ENCODE measurements around the gene TMEFF2.

TMEFF2 gene

DNA sequence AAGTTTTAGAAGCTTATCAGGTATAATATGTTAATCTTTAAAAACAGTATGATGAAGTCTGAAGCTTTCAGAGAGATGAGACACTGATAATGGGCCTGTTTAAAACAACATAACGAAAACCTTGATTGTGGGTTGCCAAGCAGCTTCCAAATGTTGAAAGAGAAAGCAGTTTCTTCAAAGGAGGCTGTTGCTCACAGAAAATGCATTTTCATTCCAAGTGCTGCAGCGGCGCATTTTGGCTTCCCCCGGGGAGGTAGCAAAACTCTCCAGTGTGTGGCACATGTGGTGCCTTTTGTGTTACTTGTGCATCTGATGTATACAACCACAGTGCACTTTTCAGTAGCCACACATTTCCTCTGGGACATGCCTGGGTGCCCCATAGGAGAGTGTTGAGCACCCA is 66.1 kb downstream of the TMEFF2 start:
- Histone ChIP-seq H3K9me3 (ENCODE audit: insufficient read depth, low read length) (no peaks in the 10 kb centered on the region), H3K36me3 (ENCODE audit: insufficient read depth, insufficient read length, low read length) (no peaks in the 10 kb centered on the region), H3K27me3 (ENCODE audit: insufficient read depth, insufficient read length) (no peaks in the 10 kb centered on the region), H3K4me3 (ENCODE audit: insufficient read length, low read depth) (no peak overlapping the region), H3K9ac (ENCODE audit: insufficient read length, low read depth) (no peak overlapping the region), H3K4me1 (ENCODE audit: insufficient read depth, insufficient read length) (no peaks in the 10 kb centered on the region)
- DNase-seq (ENCODE audit: low read depth, low spot score): no peak
- TF ChIP-seq ZNF274 (IDR thresholded peaks at IDR 0.05; ENCODE audit: low read depth, low read length) (no peak), SUZ12 (IDR thresholded peaks at IDR 0.05; ENCODE audit: extremely low read depth, insufficient read depth, insufficient read length) (no peak), YY1 (IDR thresholded peaks at IDR 0.05; ENCODE audit: insufficient read depth, insufficient read length) (no peak)

- no peak overlapping the region for H3K4me3 ChIP-seq (ENCODE audit: insufficient read length, low read depth)
- H3K9me3 ChIP-seq (ENCODE audit: insufficient read depth, low read length): no peaks in the 10 kb centered on the region
- no peaks in the 10 kb centered on the region for H3K36me3 ChIP-seq (ENCODE audit: insufficient read depth, insufficient read length, low read length)
- DNase-seq (ENCODE audit: low read depth, low spot score): no peak
- H3K27me3 ChIP-seq (ENCODE audit: insufficient read depth, insufficient read length): no peaks in the 10 kb centered on the region
- H3K4me1 ChIP-seq (ENCODE audit: insufficient read depth, insufficient read length): no peaks in the 10 kb centered on the region
- TF ChIP-seq YY1 (IDR thresholded peaks at IDR 0.05; ENCODE audit: insufficient read depth, insufficient read length) (no peak), SUZ12 (IDR thresholded peaks at IDR 0.05; ENCODE audit: extremely low read depth, insufficient read depth, insufficient read length) (no peak), ZNF274 (IDR thresholded peaks at IDR 0.05; ENCODE audit: low read depth, low read length) (no peak)
- no peak overlapping the region for H3K9ac ChIP-seq (ENCODE audit: insufficient read length, low read depth)
Measured at GRCh38 chr2:192127434-192127833, 67.3 kb downstream of the TMEFF2 start.

GRCh38 chr2:192126912-192127311 is 67.8 kb downstream of the TMEFF2 start:
- H3K36me3 ChIP-seq (ENCODE audit: insufficient read depth, insufficient read length, low read length): no peaks in the 10 kb centered on the region
- H3K9me3 ChIP-seq (ENCODE audit: insufficient read depth, low read length): no peaks in the 10 kb centered on the region
- no peak for DNase-seq (ENCODE audit: low read depth, low spot score)
- H3K4me3 ChIP-seq (ENCODE audit: insufficient read length, low read depth): no peak overlapping the region
- no peaks in the 10 kb centered on the region for H3K4me1 ChIP-seq (ENCODE audit: insufficient read depth, insufficient read length)
- no peak for TF ChIP-seq ZNF274 (IDR thresholded peaks at IDR 0.05; ENCODE audit: low read depth, low read length)
- no peak for TF ChIP-seq YY1 (IDR thresholded peaks at IDR 0.05; ENCODE audit: insufficient read depth, insufficient read length)
- TF ChIP-seq SUZ12 (IDR thresholded peaks at IDR 0.05; ENCODE audit: extremely low read depth, insufficient read depth, insufficient read length): no peak
- H3K9ac ChIP-seq (ENCODE audit: insufficient read length, low read depth): no peak overlapping the region
- H3K27me3 ChIP-seq (ENCODE audit: insufficient read depth, insufficient read length): no peaks in the 10 kb centered on the region

DNA sequence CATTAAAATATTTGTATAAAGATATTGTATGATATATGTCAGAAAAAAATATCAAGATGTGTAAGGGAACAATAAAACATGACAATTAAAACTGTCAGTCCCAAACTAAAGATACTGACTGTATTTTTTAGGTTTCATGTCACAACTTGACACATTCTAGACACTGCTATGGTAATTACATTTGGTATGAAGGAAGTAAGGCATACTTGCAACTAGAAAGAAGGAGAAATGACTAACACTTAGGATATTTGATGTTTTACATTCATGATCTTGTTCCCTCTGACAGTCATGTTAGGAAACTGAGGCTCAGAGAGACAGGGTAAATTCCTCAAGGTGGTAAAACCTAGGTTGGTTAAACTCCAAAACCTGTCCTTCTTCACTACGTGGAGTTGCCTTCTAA is 68.3 kb downstream of the TMEFF2 start:
- no peak for TF ChIP-seq SUZ12 (IDR thresholded peaks at IDR 0.05; ENCODE audit: extremely low read depth, insufficient read depth, insufficient read length)
- no peak for TF ChIP-seq YY1 (IDR thresholded peaks at IDR 0.05; ENCODE audit: insufficient read depth, insufficient read length)
- TF ChIP-seq ZNF274 (IDR thresholded peaks at IDR 0.05; ENCODE audit: low read depth, low read length): no peak
- H3K4me1 ChIP-seq (ENCODE audit: insufficient read depth, insufficient read length): no peaks in the 10 kb centered on the region
- H3K36me3 ChIP-seq (ENCODE audit: insufficient read depth, insufficient read length, low read length): no peaks in the 10 kb centered on the region
- H3K4me3 ChIP-seq (ENCODE audit: insufficient read length, low read depth): no peak overlapping the region
- H3K9me3 ChIP-seq (ENCODE audit: insufficient read depth, low read length): no peaks in the 10 kb centered on the region
- no peak overlapping the region for H3K9ac ChIP-seq (ENCODE audit: insufficient read length, low read depth)
- H3K27me3 ChIP-seq (ENCODE audit: insufficient read depth, insufficient read length): no peaks in the 10 kb centered on the region
- no peak for DNase-seq (ENCODE audit: low read depth, low spot score)

DNA sequence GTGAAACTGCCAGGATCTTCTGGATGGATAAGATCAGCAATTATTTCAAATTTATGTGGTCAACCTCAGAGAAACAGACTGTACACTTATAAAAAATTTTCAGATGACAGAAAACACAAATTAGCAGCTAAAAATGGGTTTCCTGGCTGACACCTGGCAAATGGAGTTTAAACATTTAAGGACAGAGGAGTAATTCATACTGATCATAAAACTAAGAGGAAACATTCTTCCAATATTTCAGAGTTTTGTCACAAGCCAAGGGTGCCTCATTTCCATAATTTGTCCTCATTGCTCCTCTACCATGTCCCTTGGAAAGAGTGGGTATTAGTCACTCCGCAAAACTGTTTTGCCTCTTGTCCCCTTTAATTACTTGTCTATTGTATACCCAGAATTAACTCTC is 70.2 kb downstream of the TMEFF2 start:
- H3K9me3 ChIP-seq (ENCODE audit: insufficient read depth, low read length): no peaks in the 10 kb centered on the region
- DNase-seq (ENCODE audit: low read depth, low spot score): no peak
- no peak overlapping the region for H3K4me3 ChIP-seq (ENCODE audit: insufficient read length, low read depth)
- no peaks in the 10 kb centered on the region for H3K4me1 ChIP-seq (ENCODE audit: insufficient read depth, insufficient read length)
- no peaks in the 10 kb centered on the region for H3K36me3 ChIP-seq (ENCODE audit: insufficient read depth, insufficient read length, low read length)
- no peaks in the 10 kb centered on the region for H3K27me3 ChIP-seq (ENCODE audit: insufficient read depth, insufficient read length)
- TF ChIP-seq SUZ12 (IDR thresholded peaks at IDR 0.05; ENCODE audit: extremely low read depth, insufficient read depth, insufficient read length) (no peak), YY1 (IDR thresholded peaks at IDR 0.05; ENCODE audit: insufficient read depth, insufficient read length) (no peak), ZNF274 (IDR thresholded peaks at IDR 0.05; ENCODE audit: low read depth, low read length) (no peak)
- H3K9ac ChIP-seq (ENCODE audit: insufficient read length, low read depth): no peak overlapping the region

- no peak for TF ChIP-seq YY1 (IDR thresholded peaks at IDR 0.05; ENCODE audit: insufficient read depth, insufficient read length)
- no peak for TF ChIP-seq ZNF274 (IDR thresholded peaks at IDR 0.05; ENCODE audit: low read depth, low read length)
- TF ChIP-seq SUZ12 (IDR thresholded peaks at IDR 0.05; ENCODE audit: extremely low read depth, insufficient read depth, insufficient read length): no peak
- H3K4me3 ChIP-seq (ENCODE audit: insufficient read length, low read depth): no peak overlapping the region
- no peaks in the 10 kb centered on the region for H3K4me1 ChIP-seq (ENCODE audit: insufficient read depth, insufficient read length)
- no peak overlapping the region for H3K9ac ChIP-seq (ENCODE audit: insufficient read length, low read depth)
- no peaks in the 10 kb centered on the region for H3K27me3 ChIP-seq (ENCODE audit: insufficient read depth, insufficient read length)
- DNase-seq (ENCODE audit: low read depth, low spot score): no peak
- H3K9me3 ChIP-seq (ENCODE audit: insufficient read depth, low read length): no peaks in the 10 kb centered on the region
- no peaks in the 10 kb centered on the region for H3K36me3 ChIP-seq (ENCODE audit: insufficient read depth, insufficient read length, low read length)
Measured at GRCh38 chr2:192123847-192124246, 70.9 kb downstream of the TMEFF2 start.

DNA sequence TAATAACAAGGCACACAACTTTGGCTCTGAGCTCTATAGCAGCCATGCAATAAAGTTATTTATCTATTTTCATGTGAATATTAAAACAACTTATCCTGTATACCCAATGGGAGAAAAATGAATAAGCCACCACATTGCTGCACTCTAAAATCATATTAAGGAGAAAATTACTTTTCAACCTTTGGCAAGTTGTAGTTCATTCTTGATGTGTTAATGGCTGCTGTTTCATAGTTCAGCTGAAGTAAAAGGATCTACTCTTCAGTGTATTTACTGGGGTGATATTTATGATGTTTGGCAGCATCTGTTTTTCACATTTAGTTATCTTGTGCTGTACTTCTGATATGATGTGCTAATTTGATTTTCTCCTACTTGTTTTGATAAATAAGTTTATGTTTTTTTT is 71.8 kb downstream of the TMEFF2 start:
- no peaks in the 10 kb centered on the region for H3K9me3 ChIP-seq (ENCODE audit: insufficient read depth, low read length)
- DNase-seq (ENCODE audit: low read depth, low spot score): no peak
- TF ChIP-seq YY1 (IDR thresholded peaks at IDR 0.05; ENCODE audit: insufficient read depth, insufficient read length) (no peak), SUZ12 (IDR thresholded peaks at IDR 0.05; ENCODE audit: extremely low read depth, insufficient read depth, insufficient read length) (no peak), ZNF274 (IDR thresholded peaks at IDR 0.05; ENCODE audit: low read depth, low read length) (no peak)
- H3K36me3 ChIP-seq (ENCODE audit: insufficient read depth, insufficient read length, low read length): no peaks in the 10 kb centered on the region
- no peak overlapping the region for H3K4me3 ChIP-seq (ENCODE audit: insufficient read length, low read depth)
- no peaks in the 10 kb centered on the region for H3K4me1 ChIP-seq (ENCODE audit: insufficient read depth, insufficient read length)
- no peaks in the 10 kb centered on the region for H3K27me3 ChIP-seq (ENCODE audit: insufficient read depth, insufficient read length)
- H3K9ac ChIP-seq (ENCODE audit: insufficient read length, low read depth): no peak overlapping the region

GRCh38 chr2:192122141-192122540 is 72.6 kb downstream of the TMEFF2 start:
- Histone ChIP-seq H3K4me3 (ENCODE audit: insufficient read length, low read depth) (no peak overlapping the region), H3K36me3 (ENCODE audit: insufficient read depth, insufficient read length, low read length) (no peaks in the 10 kb centered on the region), H3K9ac (ENCODE audit: insufficient read length, low read depth) (no peak overlapping the region), H3K27me3 (ENCODE audit: insufficient read depth, insufficient read length) (no peaks in the 10 kb centered on the region), H3K9me3 (ENCODE audit: insufficient read depth, low read length) (peaks cover 5% of the 10 kb centered on the region; the same call in 1 of the 2 replicates), H3K4me1 (ENCODE audit: insufficient read depth, insufficient read length) (no peaks in the 10 kb centered on the region)
- no peak for DNase-seq (ENCODE audit: low read depth, low spot score)
- TF ChIP-seq ZNF274 (IDR thresholded peaks at IDR 0.05; ENCODE audit: low read depth, low read length) (no peak), SUZ12 (IDR thresholded peaks at IDR 0.05; ENCODE audit: extremely low read depth, insufficient read depth, insufficient read length) (no peak), YY1 (IDR thresholded peaks at IDR 0.05; ENCODE audit: insufficient read depth, insufficient read length) (no peak)

Data from NT2/D1 (cell line).